Breast epithelium (tissue), 4 donors: ENCODE measurements around the gene PAPPA. TPM values are rescaled to one million over a fixed set of nuclear protein-coding genes. Genes with fewer than 3 reads are reported as not detected.

Experiments
- DNase-seq, 2 donors: peaks; one replicate each; pipeline ENCODE4 v3.0.0-alpha.2; 2019; ENCODE audit warnings: low spot score in 2 of 2
- H3K27ac ChIP-seq, 2 donors: fragments of 200-600 bp; sonication (generic) in 1 of 2; one replicate each; pipeline ENCODE4 v1.5.1; 2016 to 2019; ENCODE audit warnings: mild to moderate bottlenecking in 1 of 2
- H3K27me3 ChIP-seq, 2 donors: fragments of 200-600 bp; sonication (generic) in 1 of 2; one replicate each; pipeline versions ENCODE4 v1.5.1 to v1.6.0; 2017 to 2019; ENCODE audit warnings: control low read depth in 1 of 2, mild to moderate bottlenecking in 1 of 2
- H3K36me3 ChIP-seq: fragments of 200-600 bp; one replicate; pipeline ENCODE4 v1.5.1; 2019
- H3K4me1 ChIP-seq, 2 donors: fragments of 200-600 bp; sonication (generic); one replicate each; pipeline ENCODE4 v1.5.1; 2016 to 2019; ENCODE audit warnings: control low read depth in 1 of 2
- H3K4me3 ChIP-seq, 3 donors: fragments of 200-600 bp; sonication (generic); 1 replicate in 2 of 3; 2 replicates in 1 of 3; pipeline ENCODE4 v1.5.1; 2016 to 2019; ENCODE audit warnings: mild to moderate bottlenecking in 3 of 3, moderate library complexity in 2 of 3
- H3K9me3 ChIP-seq, 2 donors: fragments of 200-600 bp; sonication (generic) in 1 of 2; one replicate each; pipeline ENCODE4 v1.5.1; 2016 to 2019; ENCODE audit warnings: control low read depth in 1 of 2
- CTCF ChIP-seq, 3 donors: fragments of 450-650 bp; IDR thresholded peaks; one replicate each; pipeline ENCODE4 v1.5.1; 2016 to 2017; ENCODE audit warnings: antibody characterized with exemption in 3 of 3, mild to moderate bottlenecking in 3 of 3, moderate library complexity in 3 of 3
- POLR2A ChIP-seq: fragments of 450-650 bp; IDR thresholded peaks from one replicate; pipeline ENCODE4 v1.6.1; 2016; ENCODE audit warnings: antibody characterized with exemption, mild to moderate bottlenecking, moderate library complexity
- POLR2AphosphoS5 ChIP-seq, 3 donors: sonication (generic); formaldehyde crosslinking; IDR thresholded peaks; one replicate each; pipeline ENCODE4 v1.6.1; 2017; ENCODE audit warnings: antibody characterized with exemption in 3 of 3
- intact Hi-C: fragments of 100-400 bp; cut with DNase I; formaldehyde crosslinking; loops from one replicate; pipeline ENCODE4 v1.15.1; 2023; ENCODE audit warnings: low total_unique reads
- total RNA-seq, 3 donors: library from RNA; depleted of rRNA; stranded (reverse); fragments of >200 nt; gene quantifications; one replicate each; pipeline ENCODE4 v1.1.0, GENCODE V29; 2016

PAPPA gene
- total RNA-seq, 3 donors from 2014 or later: 2.6 to 3.4 (median 3.4) TPM

GRCh38 chr9:116451500-116452115 is 298.0 kb downstream of the PAPPA start:
- Histone ChIP-seq H3K4me1 (no peaks in the 10 kb centered on the region), H3K27me3 (no peaks in the 10 kb centered on the region), H3K4me3 (no peak overlapping the region), H3K36me3 (no peaks in the 10 kb centered on the region), H3K9me3 (peaks cover 0 to 4% of the 10 kb centered on the region in 2 donors), H3K27ac (no peak overlapping the region)
- TF ChIP-seq CTCF (IDR thresholded peaks at IDR 0.05) (no peak), POLR2A (no peak), POLR2AphosphoS5 (IDR thresholded peaks at IDR 0.05) (no peak)
- intact Hi-C loops: no loop called here
- no peak for DNase-seq
